Activated CD8-positive, alpha-beta memory T cell treated with anti-CD3 and anti-CD28 coated beads, Interleukin-2, amount 50 U/mL, for 1 hour (primary cell): Measurements from ENCODE around the gene GRK5.

Experiments
- DNase-seq: peaks from one replicate; pipeline ENCODE4 v3.0.0-alpha.2; 2020; ENCODE audit errors: extremely low read depth

GRK5 gene

DNA sequence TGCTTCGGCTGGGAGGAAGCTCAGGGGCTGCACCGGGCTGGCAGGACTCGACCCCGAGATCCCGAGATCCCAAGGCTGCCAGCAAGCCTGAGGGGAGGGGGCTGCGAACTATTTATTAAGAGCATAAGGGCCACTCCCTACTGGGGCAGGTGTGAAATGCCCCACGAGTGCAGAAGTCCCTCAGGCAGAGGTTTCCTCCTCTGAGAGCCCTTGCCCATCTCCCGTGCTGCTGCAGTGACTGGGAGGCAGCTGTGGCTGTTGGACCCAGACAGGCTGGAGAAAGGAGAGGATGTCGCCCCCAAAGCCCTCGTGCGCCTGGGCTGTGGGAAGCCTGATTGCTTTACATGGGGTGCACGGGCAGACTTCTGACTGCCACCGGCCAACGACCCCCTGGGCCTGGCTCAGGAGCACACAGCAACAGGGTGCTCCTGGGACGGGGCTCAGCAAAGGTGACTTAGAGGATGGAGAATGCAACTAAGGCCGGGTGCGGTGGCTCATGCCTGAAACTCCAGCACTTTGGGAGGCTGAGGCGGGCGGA is 295.3 kb downstream of the GRK5 start:
- no peak for DNase-seq

- DNase-seq, result no peak
These were observed 296.4 kb downstream of the GRK5 start for GRCh38 chr10:119503821-119504220.

DNA sequence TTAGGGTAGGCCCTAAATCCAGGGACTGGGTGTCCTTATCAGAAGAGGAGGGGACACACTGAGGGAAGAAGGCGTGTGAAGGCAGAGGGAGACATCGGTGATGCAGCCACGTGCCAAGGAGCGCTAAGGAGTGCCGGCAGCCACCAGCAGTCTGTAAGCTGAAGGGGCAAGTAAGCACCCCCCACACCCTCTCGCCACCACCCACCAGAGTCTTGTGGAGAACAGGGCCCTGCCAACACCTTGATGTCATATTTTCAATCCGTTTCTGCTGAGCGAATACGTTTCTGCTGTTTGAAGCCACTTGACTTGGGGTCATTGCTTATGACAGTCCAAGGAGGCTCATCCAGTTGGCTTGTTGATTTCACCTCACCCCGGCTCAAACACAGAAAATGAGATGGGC is 297.3 kb downstream of the GRK5 start:
- no peak for DNase-seq

DNA sequence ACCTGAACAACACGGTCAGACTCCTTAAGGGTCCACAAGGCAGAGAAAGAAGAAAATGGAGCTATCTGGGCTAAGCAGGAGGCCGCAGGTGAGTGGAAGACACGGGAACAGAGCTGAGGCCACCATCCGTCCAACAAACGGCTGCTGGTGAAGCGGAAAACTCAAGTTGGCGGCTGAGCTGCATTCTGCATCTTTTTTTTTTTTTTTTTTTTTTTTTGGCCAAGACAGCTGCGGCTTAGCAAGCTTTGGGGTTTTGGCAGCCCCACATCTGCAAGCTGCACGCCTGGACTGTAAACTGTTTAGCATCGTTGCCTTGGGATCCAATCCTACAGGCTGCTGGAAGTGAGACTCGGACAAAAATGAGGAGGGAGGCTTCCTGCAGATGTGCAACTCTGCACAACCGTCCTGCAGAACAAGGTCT is 297.8 kb downstream of the GRK5 start:
- DNase-seq, result no peak
